Fibroblast of lung (primary cell): ENCODE measurements around the gene TCF12. TPM values are rescaled to one million over a fixed set of nuclear protein-coding genes. Genes with fewer than 3 reads are reported as not detected.

Experiments
- DNase-seq, 2 donors: peaks; one replicate each; pipeline versions ENCODE4 v3.0.0 to v3.0.0-alpha.2; 2010; ENCODE audit warnings: low read depth in 2 of 2
- H2AFZ ChIP-seq: 2 replicates; pipeline ENCODE4 v1.5.1; 2012; ENCODE audit warnings: low read length, control low read depth, inconsistent platforms
- H3K27ac ChIP-seq: 2 replicates; pipeline ENCODE4 v1.5.1; 2011; ENCODE audit warnings: low read length, control low read depth; ENCODE audit not compliant: insufficient read depth
- H3K27me3 ChIP-seq: 2 replicates; pipeline ENCODE4 v1.5.1; 2011; ENCODE audit warnings: mild to moderate bottlenecking, low read length; ENCODE audit not compliant: control insufficient read depth, insufficient read depth
- H3K36me3 ChIP-seq: 2 replicates; pipeline ENCODE4 v1.5.1; 2011; ENCODE audit warnings: low read length; ENCODE audit not compliant: control insufficient read depth, insufficient read depth
- H3K4me1 ChIP-seq: 2 replicates; pipeline ENCODE4 v1.5.1; 2011; ENCODE audit warnings: low read length; ENCODE audit not compliant: control insufficient read depth, insufficient read depth; ENCODE audit errors: extremely low read depth
- H3K4me2 ChIP-seq: 2 replicates; pipeline ENCODE4 v1.5.1; 2011; ENCODE audit warnings: low read length, control low read depth; ENCODE audit not compliant: insufficient read depth; ENCODE audit errors: extremely low read depth
- H3K4me3 ChIP-seq, 4 experiments: fragments of 200-600 bp in 1 of 4; sonication (generic) in 1 of 4; replicated peaks in 1 of 4; 2 replicates each; pipeline ENCODE4 v1.5.1; 2011 to 2016; ENCODE audit warnings: low read length in 4 of 4, low read depth in 3 of 4, mild to moderate bottlenecking in 3 of 4, control low read depth in 2 of 4, inconsistent platforms in 1 of 4, mixed read lengths in 1 of 4; ENCODE audit not compliant: insufficient read depth in 1 of 4; ENCODE audit errors: control extremely low read depth in 1 of 4
- H3K79me2 ChIP-seq: 2 replicates; pipeline ENCODE4 v1.5.1; 2012; ENCODE audit warnings: mild to moderate bottlenecking, low read length, inconsistent platforms; ENCODE audit not compliant: control insufficient read depth, insufficient read depth
- H3K9ac ChIP-seq: 2 replicates; pipeline ENCODE4 v1.5.1; 2011; ENCODE audit warnings: mild to moderate bottlenecking, low read length, control low read depth; ENCODE audit not compliant: insufficient read depth
- H3K9me3 ChIP-seq: 2 replicates; pipeline ENCODE4 v1.5.1; 2012; ENCODE audit warnings: low read depth, low read length; ENCODE audit not compliant: control insufficient read depth, insufficient read depth
- H4K20me1 ChIP-seq: 2 replicates; pipeline ENCODE4 v1.5.1; 2011; ENCODE audit warnings: low read length; ENCODE audit not compliant: control insufficient read depth, insufficient read depth; ENCODE audit errors: extremely low read depth
- CTCF ChIP-seq, 2 donors: IDR thresholded peaks in 1 of 2; conservative IDR thresholded peaks in 1 of 2; 1 replicate in 1 of 2; 2 replicates in 1 of 2; pipeline ENCODE4 v1.5.1; 2011 to 2012; ENCODE audit warnings: low read length in 2 of 2, control low read depth in 1 of 2, inconsistent platforms in 1 of 2, low read depth in 1 of 2, mild to moderate bottlenecking in 1 of 2
- EZH2 ChIP-seq: IDR thresholded peaks from 2 replicates; pipeline ENCODE4 v1.5.1; 2012; ENCODE audit warnings: low read length, control low read depth, mild to moderate bottlenecking; ENCODE audit errors: missing control alignments
- polyA plus RNA-seq, 2 donors: library from polyadenylated mRNA; depleted of rRNA in 1 of 2; stranded (reverse) in 1 of 2; unstranded in 1 of 2; fragments of >200 nt; gene quantifications; 2 replicates each; pipeline ENCODE4 v1.2.1, GENCODE V29; 2011 to 2012; ENCODE audit warnings: missing spikeins in 1 of 2
- total RNA-seq: library from RNA; depleted of rRNA; stranded (reverse); fragments of >200 nt; gene quantifications from 2 replicates; pipeline ENCODE4 v1.2.1, GENCODE V29; 2014

Gene TCF12
- total and polyA plus RNA-seq, 2 donors (not counting 1 experiment from before 2014, with no cell fraction given): 105 to 232 TPM

DNA sequence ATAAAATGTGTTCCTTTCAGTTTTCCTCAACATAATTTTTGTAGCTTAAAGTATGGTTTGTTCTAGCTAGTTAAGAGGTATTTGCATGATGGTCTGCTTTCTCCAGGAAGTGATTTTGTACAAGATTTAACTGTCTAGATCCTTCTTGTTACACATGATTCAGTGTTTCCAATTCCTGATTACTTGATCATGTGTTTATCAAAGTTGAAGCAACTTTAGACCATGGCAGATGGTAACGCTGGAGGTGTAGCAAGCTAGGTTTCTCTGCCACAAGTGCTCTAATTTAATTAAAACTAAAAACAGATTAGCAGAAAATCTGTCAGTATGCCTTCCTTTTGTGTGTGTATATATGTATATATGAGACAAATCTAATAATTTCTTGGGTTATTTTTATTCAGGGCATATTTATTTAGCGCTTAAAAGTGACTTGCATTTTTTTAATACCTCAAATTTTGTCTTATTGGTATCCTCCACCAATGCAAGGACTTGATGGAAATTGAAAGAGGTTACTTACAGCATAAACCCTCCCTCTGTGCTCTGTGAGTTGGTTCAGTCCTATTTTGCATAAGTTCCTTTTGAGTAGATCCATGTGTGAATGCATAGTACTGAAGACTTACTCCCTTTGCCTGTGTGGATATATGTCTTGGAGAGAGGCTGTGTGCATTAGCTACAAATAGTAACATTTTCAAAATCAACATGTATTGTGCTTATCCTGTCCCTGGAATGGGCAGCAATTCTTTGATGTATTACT, 300.6 kb downstream of the TCF12 start:
- Histone ChIP-seq H4K20me1 (no peaks in the 10 kb centered on the region), H3K36me3 (no peaks in the 10 kb centered on the region), H3K27ac (peak overlapping the region; percentile 78), H3K4me3 (peak overlapping the region; percentile 68 to 84 (median 76)), H3K4me1 (peaks cover 12% of the 10 kb centered on the region), H3K79me2 (peaks cover 63% of the 10 kb centered on the region), H3K9me3 (no peaks in the 10 kb centered on the region), H3K27me3 (no peaks in the 10 kb centered on the region), H3K9ac (no peak overlapping the region), H2AFZ (no peak overlapping the region), H3K4me2 (peak overlapping the region; percentile 92)
- peak; percentile 96 to 98 for DNase-seq
- TF ChIP-seq CTCF (conservative IDR thresholded peaks at IDR 0.05 in 1 of 2, IDR thresholded peaks at IDR 0.05 in 1 of 2; ENCODE audit: low read depth in 1 of 2, low read length in 2 of 2): no peak
- no peak for TF ChIP-seq EZH2

GRCh38 chr15:57220205-57220604, 301.8 kb downstream of the TCF12 start:
- Histone ChIP-seq H3K4me3 (peak overlapping the region; percentile 68 to 84 (median 76)), H3K27ac (peak overlapping the region; percentile 78), H3K9me3 (no peaks in the 10 kb centered on the region), H3K4me1 (peaks cover 8% of the 10 kb centered on the region), H3K9ac (peak overlapping the region; percentile 58), H3K4me2 (peak overlapping the region; percentile 61), H2AFZ (no peak overlapping the region), H4K20me1 (no peaks in the 10 kb centered on the region), H3K79me2 (peaks cover 75% of the 10 kb centered on the region), H3K36me3 (no peaks in the 10 kb centered on the region), H3K27me3 (no peaks in the 10 kb centered on the region)
- TF ChIP-seq EZH2: no peak
- peak; percentile 77 to 85 for DNase-seq

- peak overlapping the region; percentile 20 for H3K9ac ChIP-seq
- peak; percentile 15 to 39 for DNase-seq
- H3K79me2 ChIP-seq: peaks cover 79% of the 10 kb centered on the region
- H3K9me3 ChIP-seq: no peaks in the 10 kb centered on the region
- peak overlapping the region; percentile 68 to 84 (median 76) for H3K4me3 ChIP-seq
- peaks cover 4% of the 10 kb centered on the region for H3K4me1 ChIP-seq
- peak overlapping the region; percentile 62 for H3K4me2 ChIP-seq
- TF ChIP-seq EZH2 (no peak), CTCF (conservative IDR thresholded peaks at IDR 0.05 in 1 of 2, IDR thresholded peaks at IDR 0.05 in 1 of 2; ENCODE audit: low read depth in 1 of 2, low read length in 2 of 2) (no peak)
- no peaks in the 10 kb centered on the region for H3K36me3 ChIP-seq
- H2AFZ ChIP-seq: no peak overlapping the region
- no peaks in the 10 kb centered on the region for H4K20me1 ChIP-seq
- H3K27me3 ChIP-seq: no peaks in the 10 kb centered on the region
- H3K27ac ChIP-seq: peak overlapping the region; percentile 78
Observed at GRCh38 chr15:57221134-57221533, 302.7 kb downstream of the TCF12 start.
